Mucosa of descending colon (tissue), 3 donors: ENCODE measurements around the gene MSMB. TPM values are rescaled to one million over a fixed set of nuclear protein-coding genes. Genes with fewer than 3 reads are reported as not detected.

Experiments
- ATAC-seq: fragments of 200-7000 bp; cut with Tn5 transposase; one replicate; pipeline ENCODE4 v1.9.1; 2020; ENCODE audit warnings: mild to moderate bottlenecking, moderate library complexity
- DNase-seq, 3 donors: peaks; one replicate each; pipeline ENCODE4 v3.0.0-alpha.2; 2020
- H3K36me3 ChIP-seq: fragments of 200-600 bp; one replicate; pipeline ENCODE4 v1.8.0; 2021; ENCODE audit warnings: low read depth, mild to moderate bottlenecking
- H3K4me1 ChIP-seq: fragments of 200-600 bp; one replicate; pipeline ENCODE4 v1.8.0; 2021; ENCODE audit warnings: low read depth, mild to moderate bottlenecking
- H3K4me3 ChIP-seq: fragments of 200-600 bp; one replicate; pipeline ENCODE4 v1.8.0; 2021; ENCODE audit warnings: mild to moderate bottlenecking
- H3K9me3 ChIP-seq: fragments of 200-600 bp; one replicate; pipeline ENCODE4 v1.8.0; 2021; ENCODE audit warnings: mild to moderate bottlenecking
- CTCF ChIP-seq: fragments of 200-600 bp; IDR thresholded peaks from one replicate; pipeline ENCODE4 v1.8.0; 2022; ENCODE audit warnings: antibody characterized with exemption, mild to moderate bottlenecking
- intact Hi-C, 2 donors: fragments of 100-400 bp; cut with DNase I in 1 of 2; cut with micrococcal nuclease in 1 of 2; formaldehyde crosslinking; loops; one replicate each; pipeline versions ENCODE4 v1.11.0 to v1.11.1; 2022; cut with DNase I, micrococcal nuclease
- total RNA-seq, 3 donors: library from RNA; stranded (reverse); fragmentation: NEBNext Ultra II Directional in 2 of 3; extraction: Animal tissue kit (Norgen Biotek cat#: 25700) in 2 of 3; gene quantifications; one replicate each; pipeline versions ENCODE4 v1.2.1 to v1.2.4, GENCODE V29; 2021 to 2023
- donor health status: DM: no; HTN: no; CAD: no; lungs with moderate emphysema.
- donor health status: DM: no; HTN: no; CAD: no.
- donor health status: DM: no; HTN: yes; CAD: no.

Gene MSMB
- total RNA-seq, 3 donors from 2014 or later: not detected

DNA sequence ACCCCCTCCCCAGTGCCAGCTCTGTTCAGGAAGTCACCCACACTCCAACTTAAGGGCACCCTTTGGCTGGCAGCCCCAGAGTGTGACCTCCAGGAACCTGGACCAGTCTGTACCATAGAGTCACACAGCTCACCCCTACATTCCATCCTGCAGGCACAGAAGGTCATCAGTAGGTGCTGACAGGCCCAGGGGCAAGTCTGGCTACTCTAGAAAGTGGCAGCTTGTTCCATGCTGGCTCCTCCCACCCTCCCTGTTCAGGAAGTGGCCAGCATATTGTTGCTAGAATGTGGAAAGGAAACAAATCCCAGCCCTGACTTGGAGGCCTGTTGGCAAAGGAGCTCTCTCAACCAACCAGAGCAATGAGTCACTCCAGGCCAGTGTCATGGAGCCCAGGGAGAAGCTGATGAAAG, 12.5 kb downstream of the MSMB start:
- H3K36me3 ChIP-seq: no peaks in the 10 kb centered on the region
- H3K4me3 ChIP-seq: no peak overlapping the region
- peaks cover 11% of the 10 kb centered on the region for H3K4me1 ChIP-seq
- no peaks in the 10 kb centered on the region for H3K9me3 ChIP-seq
- DNase-seq (peak in 1 of 3 donors; percentile 14), ATAC-seq (peak; percentile 10)
- TF ChIP-seq CTCF: no peak
- intact Hi-C loops: no loop called here

DNA sequence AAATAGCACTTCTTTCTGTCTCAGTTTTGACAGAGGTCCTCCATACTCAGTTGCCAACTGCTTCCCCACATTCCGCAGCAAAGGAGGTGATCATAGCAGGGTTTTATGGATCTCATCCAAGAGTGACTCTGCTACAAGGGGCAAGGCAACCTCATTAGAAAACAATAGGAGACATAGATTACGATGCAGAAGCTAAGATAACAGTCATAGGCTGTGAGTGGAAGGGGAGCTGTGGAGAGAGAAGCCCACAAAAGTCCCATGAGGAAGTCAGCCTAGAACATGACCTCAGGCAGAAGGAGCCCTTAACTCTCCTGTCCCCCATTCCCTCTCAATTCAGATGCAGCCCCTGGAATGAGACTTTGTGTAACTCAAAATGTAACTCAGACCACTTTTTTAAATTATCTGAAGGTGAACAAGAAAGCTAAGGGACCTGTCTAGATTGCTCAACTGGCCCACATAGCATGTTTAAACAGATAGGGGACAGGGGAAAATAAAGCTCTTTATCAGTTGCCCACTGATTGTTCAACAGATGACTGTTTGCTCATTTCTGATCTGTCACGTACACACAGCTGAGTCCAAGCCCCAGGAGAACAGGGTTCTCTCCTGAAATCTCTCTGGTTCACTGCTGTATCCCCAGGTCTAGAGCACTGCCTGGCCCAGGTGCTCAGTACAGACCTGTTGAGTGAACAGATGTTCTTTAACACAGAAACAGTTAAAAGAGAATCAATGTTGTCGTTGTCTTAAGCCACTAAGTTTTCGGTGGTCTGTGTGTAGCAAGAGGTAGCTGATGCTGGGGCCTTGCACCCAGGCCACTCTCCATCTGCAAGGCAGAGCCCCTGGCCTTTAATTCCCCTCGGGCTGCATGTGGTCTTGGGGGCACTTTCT, 14.2 kb downstream of the MSMB start:
- no peak for TF ChIP-seq CTCF
- H3K36me3 ChIP-seq: no peaks in the 10 kb centered on the region
- intact Hi-C loops: no loop called here
- H3K4me1 ChIP-seq: peaks cover 27% of the 10 kb centered on the region
- no peak overlapping the region for H3K4me3 ChIP-seq
- ATAC-seq: no peak
- no peak for DNase-seq
- H3K9me3 ChIP-seq: no peaks in the 10 kb centered on the region

GRCh38 chr10:46030091-46030937, 15.8 kb downstream of the MSMB start, which contains the start of gene NCOA4:
NCOA4 (minus strand) TSS chr10:46030623; CDS start chr10:46016680, 13,943 bp downstream.
- peak within 1 kb of the TSS; percentile 67 for H3K4me3 ChIP-seq
- peak; percentile 79 for TF ChIP-seq CTCF
- ATAC-seq (peak; percentile 97), DNase-seq (peak; percentile 97 to 98 (median 98))
- H3K4me1 ChIP-seq: peaks cover 42% of the 10 kb centered on the region
- no peaks in the 10 kb centered on the region for H3K36me3 ChIP-seq
- intact Hi-C loops: no loop called here
- no peaks in the 10 kb centered on the region for H3K9me3 ChIP-seq

DNA sequence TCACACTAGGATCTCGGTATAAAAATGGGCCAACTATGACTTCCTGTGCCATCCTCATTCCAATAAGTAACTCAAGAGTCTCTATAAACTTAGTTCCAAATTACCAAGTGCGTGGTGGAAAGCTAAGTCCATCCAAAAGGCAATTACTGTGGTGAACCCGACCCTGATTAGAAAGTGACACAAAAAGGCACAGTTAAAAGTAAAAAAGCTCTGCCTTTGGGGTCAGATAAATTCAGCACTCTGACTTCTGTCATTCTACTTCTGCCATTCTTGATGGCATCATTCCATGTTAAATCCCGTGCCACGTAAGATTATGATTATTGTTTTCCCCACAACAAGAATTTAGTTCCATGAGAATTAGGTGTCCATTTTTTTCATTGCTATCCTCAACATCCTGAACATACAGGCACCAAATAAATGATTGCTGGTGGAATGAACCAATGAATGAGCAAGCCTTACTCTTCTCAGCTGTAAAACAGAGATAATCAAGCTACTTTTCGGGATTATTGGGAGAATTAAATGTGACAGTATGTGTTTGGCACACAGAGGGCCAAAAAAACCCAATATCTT, 16.5 kb downstream of the MSMB start:
- ATAC-seq (no peak), DNase-seq (no peak)
- Histone ChIP-seq H3K36me3 (no peaks in the 10 kb centered on the region), H3K4me1 (peaks cover 49% of the 10 kb centered on the region), H3K9me3 (no peaks in the 10 kb centered on the region), H3K4me3 (peak overlapping the region; percentile 67)
- no peak for TF ChIP-seq CTCF
- intact Hi-C loops: no loop called here

DNA sequence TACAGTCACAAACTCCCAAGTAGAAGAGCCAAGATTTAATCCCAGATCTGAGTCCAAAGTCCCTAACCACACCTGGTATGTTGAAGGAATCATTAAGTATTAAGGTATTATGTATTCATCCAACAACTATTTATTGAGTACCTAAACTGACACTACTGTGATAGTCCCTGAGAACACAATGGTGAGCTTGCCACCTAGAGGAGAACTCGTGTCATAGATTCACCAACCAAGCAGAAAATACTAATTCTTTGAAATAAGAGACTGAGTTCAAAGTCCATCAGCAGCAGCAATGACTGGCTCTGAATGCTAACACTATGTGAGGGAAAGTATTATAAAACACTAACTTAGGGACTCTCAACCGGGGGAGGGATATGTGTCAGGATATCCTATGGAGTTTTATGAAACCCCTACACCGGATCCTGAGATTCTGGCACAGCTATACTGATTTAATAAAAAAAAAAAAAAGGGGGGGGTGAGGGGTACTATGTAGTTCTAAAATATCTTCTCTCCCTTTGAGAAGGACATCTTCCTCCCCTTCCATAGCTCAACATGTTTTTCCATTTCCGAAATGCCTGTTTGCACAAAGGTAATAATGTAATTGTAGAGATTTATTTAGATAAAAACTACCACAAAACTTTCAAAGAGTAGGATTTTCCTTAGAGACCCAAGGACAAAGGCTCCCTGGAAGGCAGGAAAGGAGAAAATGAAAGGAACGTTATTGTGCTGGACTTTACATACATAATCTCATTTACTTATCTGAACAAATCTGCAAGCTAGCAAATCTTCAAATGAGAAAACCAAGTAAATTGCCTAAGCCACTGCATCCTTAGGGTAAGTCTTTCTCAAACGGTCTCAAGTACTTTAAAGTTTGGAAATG, 17.2 kb downstream of the MSMB start:
- H3K36me3 ChIP-seq: no peaks in the 10 kb centered on the region
- TF ChIP-seq CTCF: peak; percentile 48
- no peaks in the 10 kb centered on the region for H3K9me3 ChIP-seq
- intact Hi-C loops: no loop called here
- DNase-seq (peak in 1 of 3 donors; percentile 54), ATAC-seq (peak; percentile 70)
- H3K4me3 ChIP-seq: no peak overlapping the region
- peaks cover 56% of the 10 kb centered on the region for H3K4me1 ChIP-seq
